Cardiac fibroblast (primary cell): Measurements from ENCODE around the gene CPHXL.

ENCODE experiments used
- DNase-seq, 2 donors: peaks; one replicate each; pipeline versions ENCODE4 v3.0.0 to v3.0.0-alpha.2; 2010; ENCODE audit warnings: low read depth in 2 of 2
- H3K4me3 ChIP-seq, 2 donors: replicated peaks in 1 of 2; 1 replicate in 1 of 2; 2 replicates in 1 of 2; pipeline ENCODE4 v1.5.1; 2011; ENCODE audit warnings: low read depth in 2 of 2, low read length in 2 of 2, mild to moderate bottlenecking in 2 of 2, moderate library complexity in 1 of 2
- TF ChIP-seq, protein P1 (sequence below): IDR thresholded peaks from one replicate; pipeline ENCODE4 v1.5.1; 2011; ENCODE audit warnings: low read depth, mild to moderate bottlenecking, low read length, inconsistent platforms

The CPHXL gene

DNA sequence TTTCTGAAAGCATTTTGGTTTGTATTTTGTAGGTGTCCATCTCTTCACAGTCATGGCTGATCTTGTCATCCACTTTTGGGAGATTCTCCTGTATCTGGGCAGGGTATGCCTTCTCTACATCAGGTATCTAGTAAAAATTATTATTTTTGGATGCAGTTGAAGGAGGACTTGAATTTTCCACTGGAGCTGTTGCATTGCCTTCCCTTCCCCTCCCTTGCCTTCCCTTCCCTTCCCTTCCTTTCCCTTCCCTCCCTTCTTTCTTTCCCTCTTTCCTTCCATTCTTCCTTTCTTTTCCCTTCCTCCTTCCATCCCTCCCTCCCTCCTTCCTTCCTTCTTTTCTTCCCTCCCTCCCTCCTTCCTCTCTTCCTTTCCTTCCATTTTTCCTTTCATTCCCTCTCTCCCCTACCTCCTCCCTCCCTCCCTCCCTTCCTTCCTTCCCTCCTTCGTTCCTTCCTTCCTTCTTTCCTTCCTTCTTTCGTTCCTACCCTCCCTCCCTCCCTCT lies 33.8 kb upstream of the CPHXL start:
- DNase-seq, result no peak
- H3K4me3 ChIP-seq, result no peak overlapping the region
- TF ChIP-seq, protein P1, sequence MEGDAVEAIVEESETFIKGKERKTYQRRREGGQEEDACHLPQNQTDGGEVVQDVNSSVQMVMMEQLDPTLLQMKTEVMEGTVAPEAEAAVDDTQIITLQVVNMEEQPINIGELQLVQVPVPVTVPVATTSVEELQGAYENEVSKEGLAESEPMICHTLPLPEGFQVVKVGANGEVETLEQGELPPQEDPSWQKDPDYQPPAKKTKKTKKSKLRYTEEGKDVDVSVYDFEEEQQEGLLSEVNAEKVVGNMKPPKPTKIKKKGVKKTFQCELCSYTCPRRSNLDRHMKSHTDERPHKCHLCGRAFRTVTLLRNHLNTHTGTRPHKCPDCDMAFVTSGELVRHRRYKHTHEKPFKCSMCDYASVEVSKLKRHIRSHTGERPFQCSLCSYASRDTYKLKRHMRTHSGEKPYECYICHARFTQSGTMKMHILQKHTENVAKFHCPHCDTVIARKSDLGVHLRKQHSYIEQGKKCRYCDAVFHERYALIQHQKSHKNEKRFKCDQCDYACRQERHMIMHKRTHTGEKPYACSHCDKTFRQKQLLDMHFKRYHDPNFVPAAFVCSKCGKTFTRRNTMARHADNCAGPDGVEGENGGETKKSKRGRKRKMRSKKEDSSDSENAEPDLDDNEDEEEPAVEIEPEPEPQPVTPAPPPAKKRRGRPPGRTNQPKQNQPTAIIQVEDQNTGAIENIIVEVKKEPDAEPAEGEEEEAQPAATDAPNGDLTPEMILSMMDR, result no peak

DNA sequence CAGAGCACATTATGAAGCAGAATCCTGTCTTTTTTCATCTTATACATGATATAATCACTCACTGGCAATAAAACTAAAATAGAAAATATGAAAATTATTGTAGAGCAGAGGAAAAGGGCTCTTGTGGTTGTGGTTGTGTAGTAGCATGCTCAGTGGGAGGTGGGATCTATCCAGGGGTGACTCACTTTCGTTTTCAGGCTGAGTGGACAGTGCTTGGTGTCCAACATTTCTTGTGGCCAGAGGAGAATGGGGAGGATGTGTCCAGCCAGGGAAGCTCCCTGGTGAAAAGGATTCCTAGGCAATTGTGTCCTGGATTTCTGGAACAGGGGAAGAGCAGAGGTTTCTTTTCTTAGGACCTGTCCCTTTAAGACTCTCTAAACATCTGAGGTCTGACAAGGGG lies 31.9 kb upstream of the CPHXL start:
- DNase-seq, result peak; percentile 13 to 26
- TF ChIP-seq, protein P1, result no peak

DNA sequence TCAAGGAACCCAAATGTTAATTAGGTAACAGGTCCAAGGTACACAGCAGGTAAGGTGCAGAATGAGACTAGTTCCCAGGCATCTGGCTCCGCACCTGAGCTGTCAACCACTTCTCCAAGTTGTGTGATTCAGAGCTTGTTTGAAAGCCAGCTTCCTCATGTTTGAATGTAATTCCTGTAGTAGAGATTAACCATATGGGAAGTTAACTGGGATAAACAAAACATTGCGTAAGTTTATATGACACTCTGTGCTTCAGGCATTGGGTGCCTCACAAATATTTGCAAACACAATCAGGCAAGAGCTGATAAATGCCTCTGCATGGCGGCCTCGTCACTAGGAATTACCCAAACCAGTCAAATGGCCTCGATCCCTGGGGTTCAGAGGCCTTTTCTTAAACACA lies 27.9 kb upstream of the CPHXL start:
- TF ChIP-seq, protein P1, result no peak
- peak; percentile 2 to 32 for DNase-seq

More for the DNA sequence above, 31.9 kb upstream of the CPHXL start:
- no peak overlapping the region for H3K4me3 ChIP-seq

DNA sequence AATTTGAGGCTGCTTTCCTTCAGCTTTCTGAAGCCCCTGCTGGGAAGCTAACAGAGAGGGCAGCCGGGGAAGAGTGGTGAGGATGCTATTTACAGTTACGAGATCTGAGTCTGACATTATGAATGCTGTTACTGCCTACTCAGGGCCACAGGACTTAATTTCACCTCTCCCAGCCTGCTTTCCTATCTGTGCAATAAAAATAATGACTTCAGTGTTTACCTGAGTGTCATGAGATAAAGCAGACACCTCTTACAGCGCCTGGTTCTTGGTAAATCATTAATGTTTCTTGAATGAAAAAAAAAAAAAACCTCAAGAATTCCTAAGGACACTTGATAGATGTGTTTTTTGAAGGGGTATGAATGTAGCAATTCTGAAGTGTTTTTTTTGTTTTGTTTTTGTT lies 24.2 kb upstream of the CPHXL start:
- TF ChIP-seq, protein P1, result no peak
- DNase-seq, result no peak
- H3K4me3 ChIP-seq, result no peak overlapping the region

More for the DNA sequence above, 27.9 kb upstream of the CPHXL start:
- no peak overlapping the region for H3K4me3 ChIP-seq

DNA sequence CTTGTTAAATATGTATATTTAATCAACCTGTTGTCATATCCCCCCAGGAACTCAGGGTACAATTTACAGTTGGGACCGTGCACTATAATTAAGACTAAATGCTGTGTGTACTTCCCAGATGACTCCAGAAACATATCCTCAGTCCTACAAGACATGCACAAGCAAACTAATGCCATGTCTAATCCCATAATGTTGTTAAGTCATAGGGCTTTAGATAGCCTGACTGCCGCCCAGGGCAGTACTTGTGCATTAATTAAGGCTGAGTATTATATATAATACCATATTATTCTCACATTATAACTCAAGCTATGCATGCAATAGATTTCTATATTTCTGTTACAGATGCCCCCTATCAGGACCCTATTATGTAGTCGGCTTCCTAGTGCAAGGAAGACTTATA lies 20.1 kb upstream of the CPHXL start:
- TF ChIP-seq, protein P1, result no peak
- no peak for DNase-seq
- no peak overlapping the region for H3K4me3 ChIP-seq

DNA sequence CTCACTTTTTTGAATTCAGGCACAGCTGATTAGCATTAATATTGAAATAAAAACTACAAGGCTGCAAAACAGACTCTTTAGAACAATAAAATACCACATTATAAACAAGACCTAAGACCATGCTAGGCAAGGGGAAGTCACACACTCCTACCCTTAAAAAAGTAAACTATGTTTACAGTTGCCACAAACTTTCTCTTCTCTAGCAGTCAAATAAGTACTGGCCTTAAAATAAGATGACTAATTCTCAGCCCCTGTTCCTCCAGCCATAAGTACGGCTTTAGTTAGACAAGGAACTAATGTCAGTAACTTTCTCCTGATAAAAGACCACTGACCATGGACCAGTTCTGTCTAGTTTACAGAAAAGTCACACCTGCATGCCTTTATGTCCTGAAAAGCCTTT lies 19.5 kb upstream of the CPHXL start:
- no peak for DNase-seq
- TF ChIP-seq, protein P1, result no peak

DNA sequence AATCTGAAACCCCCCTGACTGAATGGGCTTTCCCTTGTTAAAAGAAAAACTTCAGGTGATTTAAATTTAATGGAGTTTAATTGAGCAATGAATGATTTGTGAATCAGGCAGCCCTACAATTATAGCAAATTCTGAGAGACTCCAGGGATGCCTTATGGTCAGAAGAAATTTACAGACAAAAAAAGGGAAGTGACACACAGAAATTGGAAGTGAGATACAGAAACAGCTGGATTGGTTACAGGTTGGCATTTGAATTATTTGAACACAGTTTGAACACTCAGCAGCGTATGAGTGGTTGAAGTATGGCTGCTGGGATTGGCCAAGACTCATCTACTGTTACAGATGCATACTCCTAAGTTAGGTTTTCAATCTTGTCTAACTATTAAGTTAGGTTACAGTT lies 19.0 kb upstream of the CPHXL start:
- H3K4me3 ChIP-seq, result no peak overlapping the region
- TF ChIP-seq, protein P1, result no peak
- no peak for DNase-seq

More for the DNA sequence above, 19.5 kb upstream of the CPHXL start:
- no peak overlapping the region for H3K4me3 ChIP-seq
